Measurements from ENCODE around the gene VKORC1. TPM values are rescaled to one million over a fixed set of nuclear protein-coding genes. Genes with fewer than 3 reads are reported as not detected.

VKORC1 gene
- total RNA-seq, 1 experiment from 2014 or later: 98.3 TPM

DNA sequence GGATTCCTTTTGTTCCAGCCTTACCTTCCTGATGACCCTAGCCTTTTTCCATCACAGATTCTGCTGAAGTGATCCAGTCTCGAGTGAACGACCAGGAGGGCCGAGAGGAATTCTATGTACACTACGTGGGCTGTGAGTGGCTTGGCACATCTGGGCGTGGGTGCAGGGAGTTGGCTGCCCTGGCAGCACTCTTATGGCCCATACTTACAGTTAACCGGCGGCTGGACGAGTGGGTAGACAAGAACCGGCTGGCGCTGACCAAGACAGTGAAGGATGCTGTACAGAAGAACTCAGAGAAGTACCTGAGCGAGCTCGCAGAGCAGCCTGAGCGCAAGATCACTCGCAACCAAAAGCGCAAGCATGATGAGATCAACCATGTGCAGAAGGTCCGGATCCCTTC lies 25.5 kb upstream of the VKORC1 start:
- TF ChIP-seq, protein P1, sequence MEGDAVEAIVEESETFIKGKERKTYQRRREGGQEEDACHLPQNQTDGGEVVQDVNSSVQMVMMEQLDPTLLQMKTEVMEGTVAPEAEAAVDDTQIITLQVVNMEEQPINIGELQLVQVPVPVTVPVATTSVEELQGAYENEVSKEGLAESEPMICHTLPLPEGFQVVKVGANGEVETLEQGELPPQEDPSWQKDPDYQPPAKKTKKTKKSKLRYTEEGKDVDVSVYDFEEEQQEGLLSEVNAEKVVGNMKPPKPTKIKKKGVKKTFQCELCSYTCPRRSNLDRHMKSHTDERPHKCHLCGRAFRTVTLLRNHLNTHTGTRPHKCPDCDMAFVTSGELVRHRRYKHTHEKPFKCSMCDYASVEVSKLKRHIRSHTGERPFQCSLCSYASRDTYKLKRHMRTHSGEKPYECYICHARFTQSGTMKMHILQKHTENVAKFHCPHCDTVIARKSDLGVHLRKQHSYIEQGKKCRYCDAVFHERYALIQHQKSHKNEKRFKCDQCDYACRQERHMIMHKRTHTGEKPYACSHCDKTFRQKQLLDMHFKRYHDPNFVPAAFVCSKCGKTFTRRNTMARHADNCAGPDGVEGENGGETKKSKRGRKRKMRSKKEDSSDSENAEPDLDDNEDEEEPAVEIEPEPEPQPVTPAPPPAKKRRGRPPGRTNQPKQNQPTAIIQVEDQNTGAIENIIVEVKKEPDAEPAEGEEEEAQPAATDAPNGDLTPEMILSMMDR (conservative IDR thresholded peaks at IDR 0.05; ENCODE audit: low read depth, low read length): no peak
- TF ChIP-seq EZH2 (IDR thresholded peaks at IDR 0.05; ENCODE audit: borderline replicate concordance, low read depth, low read length, poor library complexity, severe bottlenecking): no peak
- BruUV-seq (replicated peaks): no TSS peak
- DNase-seq (ENCODE audit: low spot score): no peak
- Histone ChIP-seq H3K9me3 (ENCODE audit: low read depth, low read length, poor library complexity, severe bottlenecking) (no peaks in the 10 kb centered on the region), H3K36me3 (ENCODE audit: insufficient read depth, low read length, poor library complexity, severe bottlenecking) (peaks cover 46% of the 10 kb centered on the region), H3K4me1 (ENCODE audit: insufficient read depth, low read length, poor library complexity, severe bottlenecking) (peaks cover 6% of the 10 kb centered on the region), H3K27me3 (replicated peaks; ENCODE audit: insufficient read depth, low read depth, low read length, poor library complexity) (no peaks in the 10 kb centered on the region), H3K27ac (ENCODE audit: low read depth, low read length, poor library complexity, severe bottlenecking) (no peak overlapping the region), H3K4me3 (ENCODE audit: low read depth, low read length, poor library complexity, severe bottlenecking) (no peak overlapping the region)
- intact Hi-C loops (cut with micrococcal nuclease; ENCODE audit: unreplicated experiment): no loop called here
- POLR2A ChIA-PET (ENCODE audit: low non-redundant PET): no interaction called here
- CTCF ChIA-PET: no interaction called here

GRCh38 chr16:31118223-31119155 lies 23.9 kb upstream of the VKORC1 start:
- TSS peak; percentile 45 for BruUV-seq (replicated peaks)
- H3K4me3 ChIP-seq (ENCODE audit: low read depth, low read length, poor library complexity, severe bottlenecking): peak overlapping the region; percentile 74
- peaks cover 39% of the 10 kb centered on the region for H3K36me3 ChIP-seq (ENCODE audit: insufficient read depth, low read length, poor library complexity, severe bottlenecking)
- no peak for DNase-seq (ENCODE audit: low spot score)
- TF ChIP-seq, protein P1 (conservative IDR thresholded peaks at IDR 0.05; ENCODE audit: low read depth, low read length): no peak
- TF ChIP-seq EZH2 (IDR thresholded peaks at IDR 0.05; ENCODE audit: borderline replicate concordance, low read depth, low read length, poor library complexity, severe bottlenecking): no peak
- H3K27ac ChIP-seq (ENCODE audit: low read depth, low read length, poor library complexity, severe bottlenecking): peak overlapping the region; percentile 79
- H3K27me3 ChIP-seq (replicated peaks; ENCODE audit: insufficient read depth, low read depth, low read length, poor library complexity): no peaks in the 10 kb centered on the region
- peaks cover 6% of the 10 kb centered on the region for H3K4me1 ChIP-seq (ENCODE audit: insufficient read depth, low read length, poor library complexity, severe bottlenecking)
- CTCF ChIA-PET: interaction anchor here (1.0 to 1.7 kb wide), 2 partner anchors 24 to 164 kb away, joined by 5 to 10 read pairs; no protein-coding TSS in a partner anchor
- intact Hi-C loops (cut with micrococcal nuclease; ENCODE audit: unreplicated experiment): no loop called here
- no peaks in the 10 kb centered on the region for H3K9me3 ChIP-seq (ENCODE audit: low read depth, low read length, poor library complexity, severe bottlenecking)
- POLR2A ChIA-PET (ENCODE audit: low non-redundant PET): interaction anchor here (0.6 kb wide), 2 partner anchors 23 to 121 kb away, joined by 4 to 5 read pairs; no protein-coding TSS in a partner anchor

DNA sequence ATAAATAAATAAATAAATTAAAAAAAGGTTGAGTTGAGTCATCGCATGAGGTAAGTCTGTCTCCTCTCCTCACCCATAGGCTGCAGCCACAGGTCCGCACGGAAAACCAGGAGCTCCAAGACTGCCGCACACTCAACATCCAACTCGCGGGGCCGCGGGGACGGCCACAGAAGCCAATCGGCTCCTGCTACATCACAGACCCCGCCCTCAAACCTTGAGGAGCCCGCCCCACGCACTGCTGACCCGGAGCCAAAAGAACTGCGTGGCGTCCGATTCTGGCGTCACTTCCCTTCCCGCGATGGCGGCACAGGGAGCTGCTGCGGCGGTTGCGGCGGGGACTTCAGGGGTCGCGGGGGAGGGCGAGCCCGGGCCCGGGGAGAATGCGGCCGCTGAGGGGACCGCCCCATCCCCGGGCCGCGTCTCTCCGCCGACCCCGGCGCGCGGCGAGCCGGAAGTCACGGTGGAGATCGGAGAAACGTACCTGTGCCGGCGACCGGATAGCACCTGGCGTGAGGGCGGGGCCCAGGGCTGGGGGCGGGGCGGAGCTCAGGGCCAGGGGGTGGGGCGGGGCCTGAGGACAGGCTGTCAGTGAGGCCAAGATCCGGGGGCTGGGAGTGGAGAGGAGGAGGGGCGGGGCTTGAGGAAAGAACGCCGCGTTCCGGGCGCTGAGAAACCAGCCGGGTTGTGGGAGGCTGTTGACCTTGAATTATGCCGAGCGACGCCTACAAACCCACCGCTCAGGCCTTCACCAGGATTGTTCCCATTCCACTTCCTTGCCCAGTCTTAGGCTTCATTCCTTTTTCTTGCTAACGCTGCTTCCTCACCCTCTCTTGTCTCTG lies 23.0 kb upstream of the VKORC1 start, which contains the start of gene KAT8:
KAT8 (plus strand) TSS at position 281 of the 839 bp plus-strand sequence; CDS start at position 299, 18 bp downstream.
- Histone ChIP-seq H3K36me3 (ENCODE audit: insufficient read depth, low read length, poor library complexity, severe bottlenecking) (peaks cover 37% of the 10 kb centered on the region), H3K27me3 (replicated peaks; ENCODE audit: insufficient read depth, low read depth, low read length, poor library complexity) (no peaks in the 10 kb centered on the region), H3K4me3 (ENCODE audit: low read depth, low read length, poor library complexity, severe bottlenecking) (peak within 1 kb of the TSS; percentile 74), H3K9me3 (ENCODE audit: low read depth, low read length, poor library complexity, severe bottlenecking) (no peaks in the 10 kb centered on the region), H3K27ac (ENCODE audit: low read depth, low read length, poor library complexity, severe bottlenecking) (peak within 1 kb of the TSS; percentile 79), H3K4me1 (ENCODE audit: insufficient read depth, low read length, poor library complexity, severe bottlenecking) (peaks cover 6% of the 10 kb centered on the region)
- TF ChIP-seq, protein P1 (conservative IDR thresholded peaks at IDR 0.05; ENCODE audit: low read depth, low read length): no peak
- TF ChIP-seq EZH2 (IDR thresholded peaks at IDR 0.05; ENCODE audit: borderline replicate concordance, low read depth, low read length, poor library complexity, severe bottlenecking): no peak
- intact Hi-C loops (cut with micrococcal nuclease; ENCODE audit: unreplicated experiment): loop anchor here (2.0 kb wide), 1 partner anchor 25 kb away; no protein-coding TSS in a partner anchor
- no TSS peak for BruUV-seq (replicated peaks)
- POLR2A ChIA-PET (ENCODE audit: low non-redundant PET): interaction anchor here (0.6 to 1.2 kb wide), 6 partner anchors 9 to 756 kb away, joined by 3 to 10 read pairs (median 7); partner anchors contain the start of genes FUS and ZNF267
- DNase-seq (ENCODE audit: low spot score): peak; percentile 100
- CTCF ChIA-PET: interaction anchor here (0.6 to 1.7 kb wide), 4 partner anchors 25 to 303 kb away, joined by 3 to 10 read pairs (median 4); no protein-coding TSS in a partner anchor

Data from A673 (cell line).